GM10248 (cell line): ENCODE results near the gene BSCL2.
"Not testable (repeated sequence)": the region's sequence is repeated elsewhere in the genome, so short reads cannot be mapped to it uniquely, and the experiment has no call there.

Source experiments
- CTCF ChIA-PET: fragments of 300-600 bp; sonication (Branson Sonifier 250); formaldehyde crosslinking; extraction: SDS; loops from one replicate; lab custom pipeline; 2021; ENCODE audit warnings: antibody characterized with exemption; lab: Yijun Ruan, JAX
- POLR2A ChIA-PET: fragments of 350-650 bp; sonication (Branson Sonifier 250); formaldehyde crosslinking; extraction: SDS; loops from one replicate; lab custom pipeline; 2020; ENCODE audit warnings: antibody characterized with exemption; lab: Yijun Ruan, JAX
- DNase-seq: peaks from one replicate; pipeline ENCODE4 v3.0.0; 2012; ENCODE audit errors: extremely low spot score
- TF ChIP-seq, protein P1 (sequence below): IDR thresholded peaks from 2 replicates; pipeline ENCODE4 v1.5.1; 2012; ENCODE audit warnings: mild to moderate bottlenecking, low read depth; ENCODE audit errors: extremely low read depth, missing control alignments, control extremely low read depth

BSCL2 gene

GRCh38 chr11:62747475-62748160 is 40.4 kb upstream of the BSCL2 start:
- CTCF ChIA-PET = interaction anchor here (0.7 to 1.3 kb wide), 3 partner anchors 10 to 39 kb away, joined by 3 to 4 read pairs (median 3); no protein-coding TSS in a partner anchor
- POLR2A ChIA-PET = interaction anchor here (0.6 kb wide), 1 partner anchor 19 kb away, joined by 4 read pairs; the partner anchor contains the start of gene TTC9C
- TF ChIP-seq, protein P1, sequence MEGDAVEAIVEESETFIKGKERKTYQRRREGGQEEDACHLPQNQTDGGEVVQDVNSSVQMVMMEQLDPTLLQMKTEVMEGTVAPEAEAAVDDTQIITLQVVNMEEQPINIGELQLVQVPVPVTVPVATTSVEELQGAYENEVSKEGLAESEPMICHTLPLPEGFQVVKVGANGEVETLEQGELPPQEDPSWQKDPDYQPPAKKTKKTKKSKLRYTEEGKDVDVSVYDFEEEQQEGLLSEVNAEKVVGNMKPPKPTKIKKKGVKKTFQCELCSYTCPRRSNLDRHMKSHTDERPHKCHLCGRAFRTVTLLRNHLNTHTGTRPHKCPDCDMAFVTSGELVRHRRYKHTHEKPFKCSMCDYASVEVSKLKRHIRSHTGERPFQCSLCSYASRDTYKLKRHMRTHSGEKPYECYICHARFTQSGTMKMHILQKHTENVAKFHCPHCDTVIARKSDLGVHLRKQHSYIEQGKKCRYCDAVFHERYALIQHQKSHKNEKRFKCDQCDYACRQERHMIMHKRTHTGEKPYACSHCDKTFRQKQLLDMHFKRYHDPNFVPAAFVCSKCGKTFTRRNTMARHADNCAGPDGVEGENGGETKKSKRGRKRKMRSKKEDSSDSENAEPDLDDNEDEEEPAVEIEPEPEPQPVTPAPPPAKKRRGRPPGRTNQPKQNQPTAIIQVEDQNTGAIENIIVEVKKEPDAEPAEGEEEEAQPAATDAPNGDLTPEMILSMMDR = no peak

DNA sequence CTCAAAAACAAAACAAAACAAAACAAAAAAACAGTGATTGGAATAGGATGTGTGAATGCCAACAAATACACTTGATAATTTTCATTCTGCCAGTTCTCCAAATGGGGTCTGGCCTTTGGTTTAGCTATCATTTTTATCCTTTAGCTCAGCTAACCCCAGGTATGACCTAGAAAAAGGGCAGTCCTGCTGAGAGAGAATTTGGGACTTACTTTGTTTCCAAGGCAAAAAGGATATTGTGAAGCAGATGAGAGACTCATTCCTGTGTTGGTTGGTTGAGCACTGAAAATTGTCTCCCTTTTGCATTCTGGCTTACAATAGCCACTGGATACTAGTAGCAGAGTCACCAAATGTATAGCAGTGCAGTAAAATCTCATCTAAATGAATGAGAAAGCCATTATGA is 30.0 kb upstream of the BSCL2 start:
- POLR2A ChIA-PET = no interaction called here
- CTCF ChIA-PET = interaction anchor here (1.1 to 1.7 kb wide), 3 partner anchors 11 to 125 kb away, joined by 3 to 5 read pairs (median 3); no protein-coding TSS in a partner anchor
- TF ChIP-seq, protein P1 = no peak
- DNase-seq = no peak

More at GRCh38 chr11:62747475-62748160, 40.4 kb upstream of the BSCL2 start:
- DNase-seq = no peak

- TF ChIP-seq, protein P1 = no peak
- ChIA-PET CTCF (no interaction called here), POLR2A (no interaction called here)
- no peak for DNase-seq
These were observed 25.6 kb upstream of the BSCL2 start for GRCh38 chr11:62732830-62733229.

- POLR2A ChIA-PET = not testable (repeated sequence)
These were observed 22.9 kb upstream of the BSCL2 start for GRCh38 chr11:62730076-62730475.

GRCh38 chr11:62728171-62728988 is 21.2 kb upstream of the BSCL2 start, which contains the start of gene TTC9C:
TTC9C (plus strand) TSS chr11:62728486; CDS start chr11:62728849, 363 bp downstream.
- TF ChIP-seq, protein P1 = no peak
- DNase-seq = peak; percentile 81
- POLR2A ChIA-PET = interaction anchor here (0.5 to 2.1 kb wide), 11 partner anchors 19 to 1387 kb away, joined by 3 to 21 read pairs (median 7); partner anchors contain the start of genes C11orf98, CSKMT, EEF1G and TUT1
- CTCF ChIA-PET = interaction anchor here (1.1 to 5.7 kb wide), 9 partner anchors 13 to 153 kb away, joined by 4 to 24 read pairs (median 5); partner anchors contain the start of genes SLC3A2, TAF6L, TMEM179B and ZBTB3

More at GRCh38 chr11:62730076-62730475, 22.9 kb upstream of the BSCL2 start:
- DNase-seq = not testable (repeated sequence)
- CTCF ChIA-PET = interaction anchor here (0.9 to 5.7 kb wide), 10 partner anchors 8 to 176 kb away, joined by 3 to 24 read pairs (median 4); partner anchors contain the start of genes SLC3A2, TMEM179B and ZBTB3

GRCh38 chr11:62727872-62728170 is 20.6 kb upstream of the BSCL2 start:
- ChIA-PET POLR2A (interaction anchor here (0.6 to 2.1 kb wide), 14 partner anchors 13 to 154 kb away, joined by 3 to 21 read pairs (median 5); partner anchors contain the start of genes BSCL2, C11orf98, CSKMT and EEF1G), CTCF (interaction anchor here (1.0 to 5.7 kb wide), 9 partner anchors 12 to 153 kb away, joined by 3 to 24 read pairs (median 5); partner anchors contain the start of genes SLC3A2, TAF6L, TMEM179B and ZBTB3)
- TF ChIP-seq, protein P1 = no peak
- DNase-seq = peak; percentile 87
